HAP-1 (cell line): ENCODE measurements around the gene TSPAN31.
"Not testable (repeated sequence)": the region's sequence is repeated elsewhere in the genome, so short reads cannot be mapped to it uniquely, and the experiment has no call there.

Source experiments
- DNase-seq, 2 experiments: peaks; one replicate each; pipeline ENCODE4 v3.0.0-alpha.2; 2016 to 2020; ENCODE audit warnings: low spot score in 2 of 2
- H3K27me3 ChIP-seq: fragments of 250-450 bp; sonication (Bioruptor Pico); 2 replicates; pipeline ENCODE4 v1.5.1; 2020; ENCODE audit warnings: low read depth, mild to moderate bottlenecking, moderate library complexity
- H3K36me3 ChIP-seq: fragments of 250-450 bp; sonication (Bioruptor Pico); replicated peaks from 2 replicates; pipeline ENCODE4 v1.5.1; 2020; ENCODE audit warnings: mild to moderate bottlenecking
- H3K4me1 ChIP-seq: fragments of 250-450 bp; sonication (Bioruptor Pico); 2 replicates; pipeline ENCODE4 v1.5.1; 2020; ENCODE audit warnings: mild to moderate bottlenecking
- H3K4me3 ChIP-seq: fragments of 250-450 bp; sonication (Bioruptor Pico); 2 replicates; pipeline ENCODE4 v1.5.1; 2020; ENCODE audit warnings: mild to moderate bottlenecking, moderate library complexity
- H3K9me3 ChIP-seq: fragments of 250-450 bp; sonication (Bioruptor Pico); 2 replicates; pipeline ENCODE4 v1.5.1; 2020; ENCODE audit warnings: mild to moderate bottlenecking, moderate library complexity
- in situ Hi-C: fragments of 300-500 bp; cut with MboI; formaldehyde crosslinking; loops from 3 replicates; pipeline ENCODE4 v1.14.3; 2020; ENCODE audit warnings: low sequenced_read_pairs, inconsistent platforms, mixed read lengths

TSPAN31 gene

DNA sequence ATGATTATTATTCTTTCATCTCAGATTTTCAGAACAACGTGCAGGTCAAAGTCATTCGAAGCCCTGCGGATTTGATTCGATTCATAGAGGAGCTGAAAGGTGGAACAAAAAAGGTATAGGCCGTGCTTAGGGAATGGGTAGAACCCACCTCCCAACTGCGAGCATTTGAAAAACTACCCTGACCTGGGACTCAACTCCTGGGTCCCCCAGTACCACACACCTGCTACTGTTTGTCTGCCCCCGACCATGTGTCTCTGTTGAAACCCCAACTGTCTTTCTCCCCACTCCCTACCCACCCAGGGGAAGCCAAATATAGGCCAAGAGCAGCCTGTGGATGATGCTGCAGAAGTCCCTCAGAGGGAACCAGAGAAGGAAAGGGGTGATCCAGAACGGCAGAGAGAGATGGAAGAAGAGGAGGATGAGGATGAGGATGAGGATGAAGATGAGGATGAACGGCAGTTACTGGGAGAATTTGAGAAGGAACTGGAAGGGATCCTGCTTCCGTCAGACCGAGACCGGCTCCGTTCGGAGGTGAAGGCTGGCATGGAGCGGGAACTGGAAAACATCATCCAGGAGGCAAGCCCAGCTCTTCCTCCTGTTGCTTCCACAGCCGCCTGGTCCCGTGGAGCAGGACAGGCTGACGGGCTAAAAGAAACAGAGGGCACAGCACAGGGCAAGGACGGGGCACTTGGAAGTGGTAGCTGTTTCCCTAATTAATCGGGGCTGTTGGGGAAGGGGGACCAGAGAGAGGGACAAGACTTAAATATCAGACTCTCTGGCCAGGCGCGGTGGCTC lies 26.8 kb upstream of the TSPAN31 start:
- in situ Hi-C loops: no loop called here
- peaks cover 18% of the 10 kb centered on the region for H3K36me3 ChIP-seq
- H3K4me3 ChIP-seq: no peak overlapping the region
- no peak for DNase-seq
- no peaks in the 10 kb centered on the region for H3K4me1 ChIP-seq
- no peaks in the 10 kb centered on the region for H3K9me3 ChIP-seq
- no peaks in the 10 kb centered on the region for H3K27me3 ChIP-seq

GRCh38 chr12:57718641-57719528 lies 26.0 kb upstream of the TSPAN31 start:
- no peak overlapping the region for H3K4me3 ChIP-seq
- H3K4me1 ChIP-seq: no peaks in the 10 kb centered on the region
- peaks cover 18% of the 10 kb centered on the region for H3K36me3 ChIP-seq
- no peaks in the 10 kb centered on the region for H3K27me3 ChIP-seq
- DNase-seq: no peak
- H3K9me3 ChIP-seq: no peaks in the 10 kb centered on the region
- in situ Hi-C loops: no loop called here

DNA sequence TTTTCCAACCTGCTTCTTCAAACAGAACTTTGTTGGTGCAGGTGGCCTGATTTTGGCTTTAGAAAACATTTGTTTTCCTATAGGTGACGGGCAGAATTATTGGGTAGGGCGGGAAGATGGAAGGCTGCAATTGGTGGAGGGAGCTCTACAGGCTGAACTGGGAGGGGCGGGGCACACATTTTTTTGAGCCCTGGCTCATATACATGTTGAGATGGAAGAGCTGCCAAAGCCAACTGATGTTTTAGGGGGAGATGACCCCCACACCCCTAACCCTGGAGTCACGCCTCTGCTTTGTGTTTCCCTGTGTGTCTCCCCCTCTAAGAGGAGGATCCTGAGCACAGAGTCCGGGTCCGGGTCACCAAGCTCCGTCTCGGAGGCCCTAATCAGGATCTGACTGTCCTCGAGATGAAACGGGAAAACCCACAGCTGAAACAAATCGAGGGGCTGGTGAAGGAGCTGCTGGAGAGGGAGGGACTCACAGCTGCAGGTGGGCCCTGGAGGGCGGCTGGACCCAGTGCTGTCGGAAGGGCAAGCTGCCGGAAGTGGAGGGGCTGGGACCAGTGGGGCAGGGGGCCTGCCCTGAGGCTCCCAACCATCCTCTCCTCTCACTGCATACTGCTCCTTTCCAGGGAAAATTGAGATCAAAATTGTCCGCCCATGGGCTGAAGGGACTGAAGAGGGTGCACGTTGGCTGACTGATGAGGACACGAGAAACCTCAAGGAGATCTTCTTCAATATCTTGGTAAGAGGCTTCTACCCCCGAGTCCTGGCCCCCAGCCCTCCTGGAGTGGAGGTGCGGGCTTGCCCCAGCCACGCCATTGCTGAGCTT lies 24.8 kb upstream of the TSPAN31 start:
- no peak overlapping the region for H3K4me3 ChIP-seq
- no peaks in the 10 kb centered on the region for H3K4me1 ChIP-seq
- no peaks in the 10 kb centered on the region for H3K27me3 ChIP-seq
- in situ Hi-C loops: no loop called here
- H3K9me3 ChIP-seq: no peaks in the 10 kb centered on the region
- peaks cover 18% of the 10 kb centered on the region for H3K36me3 ChIP-seq
- DNase-seq: no peak

DNA sequence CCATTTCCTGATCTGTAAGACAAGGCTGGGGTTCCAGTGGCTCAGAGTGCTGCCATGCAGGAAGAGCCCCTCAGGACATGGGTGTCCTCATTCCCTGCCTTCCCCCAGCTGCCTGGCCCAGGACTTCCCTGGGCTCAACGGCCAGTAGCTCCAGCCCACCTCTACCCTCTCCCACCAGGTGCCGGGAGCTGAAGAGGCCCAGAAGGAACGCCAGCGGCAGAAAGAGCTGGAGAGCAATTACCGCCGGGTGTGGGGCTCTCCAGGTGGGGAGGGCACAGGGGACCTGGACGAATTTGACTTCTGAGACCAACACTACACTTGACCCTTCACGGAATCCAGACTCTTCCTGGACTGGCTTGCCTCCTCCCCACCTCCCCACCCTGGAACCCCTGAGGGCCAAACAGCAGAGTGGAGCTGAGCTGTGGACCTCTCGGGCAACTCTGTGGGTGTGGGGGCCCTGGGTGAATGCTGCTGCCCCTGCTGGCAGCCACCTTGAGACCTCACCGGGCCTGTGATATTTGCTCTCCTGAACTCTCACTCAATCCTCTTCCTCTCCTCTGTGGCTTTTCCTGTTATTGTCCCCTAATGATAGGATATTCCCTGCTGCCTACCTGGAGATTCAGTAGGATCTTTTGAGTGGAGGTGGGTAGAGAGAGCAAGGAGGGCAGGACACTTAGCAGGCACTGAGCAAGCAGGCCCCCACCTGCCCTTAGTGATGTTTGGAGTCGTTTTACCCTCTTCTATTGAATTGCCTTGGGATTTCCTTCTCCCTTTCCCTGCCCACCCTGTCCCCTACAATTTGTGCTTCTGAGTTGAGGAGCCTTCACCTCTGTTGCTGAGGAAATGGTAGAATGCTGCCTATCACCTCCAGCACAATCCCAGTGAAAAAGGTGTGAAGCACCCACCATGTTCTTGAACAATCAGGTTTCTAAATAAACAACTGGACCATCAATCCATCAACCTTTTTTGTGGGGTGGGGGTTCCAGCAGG lies 23.9 kb upstream of the TSPAN31 start:
- Histone ChIP-seq H3K36me3 (peaks cover 18% of the 10 kb centered on the region), H3K9me3 (no peaks in the 10 kb centered on the region), H3K4me3 (no peak overlapping the region), H3K27me3 (no peaks in the 10 kb centered on the region), H3K4me1 (no peaks in the 10 kb centered on the region)
- in situ Hi-C loops: no loop called here
- no peak for DNase-seq

DNA sequence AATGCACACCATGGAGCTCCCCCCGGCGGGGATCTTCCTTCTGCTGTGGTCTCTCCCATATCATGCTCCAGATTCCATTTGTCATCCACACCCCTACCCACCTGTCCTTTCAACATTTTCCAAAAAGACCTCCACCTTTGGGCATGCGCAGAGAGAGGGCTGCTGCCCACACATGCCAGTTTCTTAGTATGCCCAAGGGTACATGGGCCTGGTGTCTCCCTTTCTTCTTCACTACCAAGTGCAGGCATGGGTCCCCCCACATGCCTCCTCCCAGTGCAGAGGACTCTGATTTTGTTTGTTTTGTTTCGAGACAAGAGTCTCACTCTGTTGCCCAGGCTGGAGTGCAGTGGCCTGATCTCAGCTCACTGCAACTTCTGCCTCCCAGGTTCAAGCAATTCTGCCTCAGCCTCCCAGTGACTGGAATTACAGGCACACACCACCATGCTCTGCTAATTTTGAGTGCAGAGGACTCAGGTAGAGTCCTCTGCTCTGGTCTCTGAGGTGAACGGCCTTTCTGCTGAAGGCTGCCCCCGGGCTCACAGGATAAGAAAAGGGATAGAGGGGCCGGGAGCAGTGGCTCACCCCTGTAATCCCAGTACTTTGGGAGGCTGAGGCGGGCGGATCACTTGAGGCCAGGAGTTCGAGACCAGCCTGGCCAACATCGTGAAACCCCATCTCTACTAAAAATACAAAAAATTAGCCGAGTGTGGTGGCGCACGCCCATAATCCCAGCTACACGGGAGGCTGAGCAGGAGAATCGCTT lies 22.8 kb upstream of the TSPAN31 start:
- H3K4me3 ChIP-seq, H3K9me3 ChIP-seq, DNase-seq, H3K27me3 ChIP-seq, in situ Hi-C loops, H3K4me1 ChIP-seq: not testable (repeated sequence)
- peaks cover 13% of the 10 kb centered on the region for H3K36me3 ChIP-seq

GRCh38 chr12:57722716-57723629 lies 21.9 kb upstream of the TSPAN31 start:
- Histone ChIP-seq H3K9me3 (no peaks in the 10 kb centered on the region), H3K4me3 (no peak overlapping the region), H3K36me3 (peaks cover 11% of the 10 kb centered on the region), H3K4me1 (no peaks in the 10 kb centered on the region), H3K27me3 (no peaks in the 10 kb centered on the region)
- DNase-seq: no peak
- in situ Hi-C loops: no loop called here

DNA sequence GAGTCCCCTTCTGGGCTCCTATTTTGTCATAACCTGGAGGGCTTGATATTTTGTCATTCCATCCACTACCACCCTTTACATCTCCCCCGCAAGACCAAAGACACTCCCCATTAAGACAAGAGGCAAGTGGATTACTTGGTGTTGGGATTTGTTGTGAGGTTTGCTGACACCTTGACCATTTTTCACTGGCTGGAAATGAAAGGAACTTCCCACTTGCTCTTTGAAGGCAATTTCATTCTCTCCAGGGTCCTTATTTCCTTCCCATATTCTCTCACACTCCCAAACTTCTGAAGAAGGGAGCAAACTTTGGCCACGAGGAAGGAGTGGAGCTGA lies 21.2 kb upstream of the TSPAN31 start:
- no peaks in the 10 kb centered on the region for H3K9me3 ChIP-seq
- in situ Hi-C loops: no loop called here

GRCh38 chr12:57724003-57724935 lies 20.6 kb upstream of the TSPAN31 start:
- no peak for DNase-seq
- no peaks in the 10 kb centered on the region for H3K27me3 ChIP-seq
- no peaks in the 10 kb centered on the region for H3K9me3 ChIP-seq
- H3K4me3 ChIP-seq: no peak overlapping the region
- no peaks in the 10 kb centered on the region for H3K4me1 ChIP-seq
- in situ Hi-C loops: no loop called here
- peaks cover under 1% of the 10 kb centered on the region; the same call in 1 of the 2 replicates for H3K36me3 ChIP-seq

More for the DNA sequence above, 21.2 kb upstream of the TSPAN31 start:
- H3K4me1 ChIP-seq: no peaks in the 10 kb centered on the region
- peaks cover 5% of the 10 kb centered on the region for H3K36me3 ChIP-seq
- DNase-seq: no peak
- no peaks in the 10 kb centered on the region for H3K27me3 ChIP-seq
- no peak overlapping the region for H3K4me3 ChIP-seq

- no peak for DNase-seq
- in situ Hi-C loops: no loop called here
- Histone ChIP-seq H3K27me3 (no peaks in the 10 kb centered on the region), H3K4me1 (no peaks in the 10 kb centered on the region), H3K9me3 (no peaks in the 10 kb centered on the region), H3K36me3 (no peaks in the 10 kb centered on the region), H3K4me3 (no peak overlapping the region)
Measured at GRCh38 chr12:57724936-57725740, 19.7 kb upstream of the TSPAN31 start.

GRCh38 chr12:57725851-57726150 lies 19.0 kb upstream of the TSPAN31 start:
- in situ Hi-C loops: no loop called here
- Histone ChIP-seq H3K4me3 (no peak overlapping the region), H3K4me1 (no peaks in the 10 kb centered on the region), H3K36me3 (no peaks in the 10 kb centered on the region), H3K27me3 (no peaks in the 10 kb centered on the region), H3K9me3 (no peaks in the 10 kb centered on the region)
- no peak for DNase-seq
